Neural crest cell (in vitro differentiated cells): ENCODE measurements around the gene MTHFD2L. TPM values are rescaled to one million over a fixed set of nuclear protein-coding genes. Genes with fewer than 3 reads are reported as not detected.

Experiments
- DNase-seq: peaks from one replicate; pipeline ENCODE4 v3.0.0; 2021; ENCODE audit warnings: low read depth, mixed read lengths, low spot score
- H3K27ac Mint-ChIP-seq: one replicate; pipeline ENCODE4 v1.8.0; 2021; ENCODE audit warnings: mild to moderate bottlenecking, mixed read lengths; ENCODE audit not compliant: unreplicated experiment
- H3K27me3 Mint-ChIP-seq: 2 replicates; pipeline ENCODE4 v1.8.0; 2021; ENCODE audit warnings: low read depth, mild to moderate bottlenecking, mixed read lengths
- H3K36me3 Mint-ChIP-seq: 2 replicates; pipeline ENCODE4 v1.8.0; 2021; ENCODE audit warnings: low read depth, mild to moderate bottlenecking, mixed read lengths
- H3K4me1 Mint-ChIP-seq: 2 replicates; pipeline ENCODE4 v1.8.0; 2021; ENCODE audit warnings: mixed read lengths
- H3K4me3 Mint-ChIP-seq: one replicate; pipeline ENCODE4 v1.8.0; 2021; ENCODE audit warnings: mild to moderate bottlenecking, mixed read lengths
- H3K9me3 Mint-ChIP-seq: 2 replicates; pipeline ENCODE4 v1.8.0; 2021; ENCODE audit warnings: mixed read lengths
- CTCF ChIP-seq: fragments of 200-600 bp; sonication (generic); conservative IDR thresholded peaks from 2 replicates; pipeline ENCODE4 v1.5.0; 2021; ENCODE audit warnings: antibody characterized with exemption, mild to moderate bottlenecking
- total RNA-seq: library from RNA; stranded (reverse); gene quantifications from 2 replicates; pipeline ENCODE4 v1.2.1, GENCODE V29; 2021

The MTHFD2L gene
- total RNA-seq, 1 donor from 2014 or later, result 19.9 TPM

GRCh38 chr4:74117024-74117534, 40.8 kb upstream of the MTHFD2L start:
- TF ChIP-seq CTCF, result no peak
- H3K4me3 Mint-ChIP-seq, result peak overlapping the region; percentile 4
- H3K36me3 Mint-ChIP-seq, result no peaks in the 10 kb centered on the region
- H3K27me3 Mint-ChIP-seq, result no peaks in the 10 kb centered on the region
- H3K4me1 Mint-ChIP-seq, result peaks cover 37% of the 10 kb centered on the region
- DNase-seq, result no peak
- H3K27ac Mint-ChIP-seq, result peak overlapping the region; percentile 4
- H3K9me3 Mint-ChIP-seq, result peaks cover under 1% of the 10 kb centered on the region

GRCh38 chr4:74118600-74119338, 39.1 kb upstream of the MTHFD2L start:
- Mint-ChIP-seq H3K9me3 (peaks cover 2% of the 10 kb centered on the region), H3K36me3 (no peaks in the 10 kb centered on the region)
- no peak for TF ChIP-seq CTCF

GRCh38 chr4:74120086-74120485, 37.8 kb upstream of the MTHFD2L start:
- Mint-ChIP-seq H3K9me3 (peaks cover 2% of the 10 kb centered on the region), H3K27ac (no peak overlapping the region), H3K27me3 (no peaks in the 10 kb centered on the region), H3K36me3 (no peaks in the 10 kb centered on the region), H3K4me1 (peaks cover 37% of the 10 kb centered on the region), H3K4me3 (no peak overlapping the region)
- TF ChIP-seq CTCF, result no peak
- no peak for DNase-seq

More at GRCh38 chr4:74118600-74119338, 39.1 kb upstream of the MTHFD2L start:
- Mint-ChIP-seq H3K4me1 (peaks cover 37% of the 10 kb centered on the region), H3K4me3 (no peak overlapping the region), H3K27me3 (no peaks in the 10 kb centered on the region), H3K27ac (peak overlapping the region; percentile 69)
- DNase-seq, result no peak

- H3K36me3 Mint-ChIP-seq, result no peaks in the 10 kb centered on the region
- H3K27ac Mint-ChIP-seq, result no peak overlapping the region
- H3K27me3 Mint-ChIP-seq, result no peaks in the 10 kb centered on the region
- DNase-seq, result no peak
- peaks cover 26% of the 10 kb centered on the region for H3K4me1 Mint-ChIP-seq
- TF ChIP-seq CTCF, result no peak
- no peak overlapping the region for H3K4me3 Mint-ChIP-seq
- H3K9me3 Mint-ChIP-seq, result peaks cover 2% of the 10 kb centered on the region
Measured at GRCh38 chr4:74121643-74122579, 36.0 kb upstream of the MTHFD2L start.

- H3K27ac Mint-ChIP-seq, result no peak overlapping the region
- TF ChIP-seq CTCF, result no peak
- no peak overlapping the region for H3K4me3 Mint-ChIP-seq
- H3K9me3 Mint-ChIP-seq, result peaks cover 2% of the 10 kb centered on the region
- H3K27me3 Mint-ChIP-seq, result no peaks in the 10 kb centered on the region
- no peak for DNase-seq
- peaks cover 13% of the 10 kb centered on the region for H3K4me1 Mint-ChIP-seq
- H3K36me3 Mint-ChIP-seq, result no peaks in the 10 kb centered on the region
Measured at GRCh38 chr4:74123065-74123728, 34.7 kb upstream of the MTHFD2L start.
